Esophagus (tissue), 2 donors: ENCODE measurements around the gene HSF4. TPM values are rescaled to one million over a fixed set of nuclear protein-coding genes. Genes with fewer than 3 reads are reported as not detected.

Source experiments
- H3K27ac ChIP-seq, 2 donors: one replicate each; pipeline ENCODE4 v1.5.1; 2013; ENCODE audit warnings: low read depth in 2 of 2, mild to moderate bottlenecking in 2 of 2, inconsistent platforms in 1 of 2, low read length in 1 of 2, moderate library complexity in 1 of 2
- H3K27me3 ChIP-seq, 2 donors: one replicate each; pipeline ENCODE4 v1.6.1; 2013; ENCODE audit warnings: low read length in 2 of 2, control low read depth in 1 of 2, mild to moderate bottlenecking in 1 of 2; ENCODE audit not compliant: insufficient read depth in 2 of 2, control insufficient read depth in 1 of 2
- H3K36me3 ChIP-seq, 2 donors: one replicate each; pipeline ENCODE4 v1.6.1; 2013; ENCODE audit warnings: low read length in 1 of 2; ENCODE audit not compliant: control insufficient read depth in 2 of 2, insufficient read depth in 2 of 2
- H3K4me1 ChIP-seq, 2 donors: one replicate each; pipeline ENCODE4 v1.6.1; 2013; ENCODE audit warnings: low read length in 1 of 2; ENCODE audit not compliant: control insufficient read depth in 2 of 2, insufficient read depth in 2 of 2
- H3K4me3 ChIP-seq, 2 donors: one replicate each; pipeline ENCODE4 v1.5.1; 2013; ENCODE audit warnings: low read length in 2 of 2, mild to moderate bottlenecking in 2 of 2, low read depth in 1 of 2, moderate library complexity in 1 of 2
- H3K9me3 ChIP-seq, 2 donors: one replicate each; pipeline ENCODE4 v1.6.1; 2013; ENCODE audit warnings: mild to moderate bottlenecking in 2 of 2, low read depth in 1 of 2, low read length in 1 of 2, moderate library complexity in 1 of 2; ENCODE audit not compliant: control insufficient read depth in 2 of 2, insufficient read depth in 1 of 2
- WGBS, 2 donors: extraction: QIAGEN DNeasy Blood & Tissue Kit; methylation state at CpG; one replicate each; pipeline ENCODE4 v1.1.7; 2013; 5-methylcytosine and 5-hydroxymethylcytosine counted together
- polyA plus RNA-seq, 2 donors: library from polyadenylated mRNA; stranded (reverse); fragments of 200-250 nt; gene quantifications; one replicate each; pipeline ENCODE4 v1.2.3, GENCODE V29; 2013
- donor health status: healthy with polysubstance abuse.
- donor health status: Bipolar disorder and iron deficiency.

The HSF4 gene
- polyA plus RNA-seq, 2 donors, result 22.9 to 80.4 TPM

DNA sequence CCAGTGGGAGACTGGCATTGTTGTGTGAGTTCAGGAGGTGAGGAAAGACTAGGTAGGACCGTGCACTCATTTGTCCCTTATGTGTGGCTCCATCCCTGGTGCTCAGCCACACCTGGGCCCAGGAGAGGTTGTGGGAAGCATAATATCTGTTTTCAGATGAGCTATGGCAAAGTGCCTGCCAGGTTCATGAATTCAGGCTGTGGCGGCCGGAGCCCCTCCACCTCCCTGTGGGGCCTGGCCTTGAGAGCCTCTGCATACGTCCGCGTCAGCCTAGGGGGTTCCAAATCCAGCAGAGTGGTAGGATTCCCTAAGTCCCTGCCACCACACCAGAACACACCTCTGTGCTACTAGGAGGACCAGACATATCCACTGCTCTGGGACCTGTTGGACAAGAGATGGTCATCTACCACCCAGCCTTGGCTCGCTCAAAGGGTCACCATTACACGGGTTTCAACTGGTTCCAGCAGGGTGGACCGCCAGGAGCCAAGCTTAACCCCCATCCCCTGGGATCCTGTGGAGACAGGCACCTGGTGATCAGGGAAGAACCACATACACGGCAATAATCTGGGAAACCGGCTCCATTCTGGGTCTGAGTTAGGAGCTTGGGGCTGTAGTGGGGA lies 15.8 kb upstream of the HSF4 start:
- Histone ChIP-seq H3K4me1 (peaks cover 0 to 12% of the 10 kb centered on the region in 2 donors), H3K36me3 (peaks cover 3 to 41% of the 10 kb centered on the region in 2 donors), H3K9me3 (no peaks in the 10 kb centered on the region), H3K4me3 (no peak overlapping the region), H3K27me3 (no peaks in the 10 kb centered on the region), H3K27ac (no peak overlapping the region)
- WGBS, 2 donors, result 85 to 92% methylated on average over 11 of the region's 11 CpGs

DNA sequence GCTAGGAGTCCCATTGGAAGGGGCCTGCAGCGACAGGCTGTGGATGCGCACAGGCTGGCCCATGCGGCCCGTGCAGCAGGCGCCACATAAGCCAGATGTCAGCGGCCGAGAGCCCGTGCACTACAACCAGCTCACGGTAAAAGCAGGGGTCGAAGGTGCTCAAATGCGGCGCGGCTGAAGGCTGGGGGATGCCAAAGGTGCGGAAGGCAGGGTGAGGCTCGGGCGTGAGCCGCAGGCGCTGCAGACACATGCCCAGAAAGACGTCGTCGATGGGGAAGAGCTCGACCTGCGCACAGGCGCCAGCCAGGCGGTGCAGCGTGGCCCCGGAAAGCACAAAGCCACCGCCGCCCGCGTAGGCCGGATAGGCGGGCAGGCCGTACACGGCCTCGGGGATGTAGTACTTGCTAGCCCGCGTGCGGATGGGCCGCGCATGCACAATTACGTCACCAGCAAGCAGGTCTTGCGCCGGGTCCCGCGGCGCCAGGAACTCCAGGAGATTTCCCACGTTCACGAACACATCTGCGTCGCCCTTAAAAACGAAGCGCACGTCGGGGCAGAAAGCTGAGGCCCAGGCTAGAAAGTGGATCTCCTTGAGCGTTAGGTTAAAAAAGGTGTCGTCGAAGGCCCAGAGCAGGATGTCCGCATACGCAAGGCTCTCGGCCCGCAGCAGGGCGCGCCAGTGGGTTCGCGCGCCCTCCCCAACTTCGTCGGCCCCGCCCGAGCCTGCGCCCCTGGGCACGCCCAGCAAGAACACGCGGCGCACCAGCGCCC lies 15.1 kb upstream of the HSF4 start:
- Histone ChIP-seq H3K4me1 (peaks cover 0 to 12% of the 10 kb centered on the region in 2 donors), H3K9me3 (no peaks in the 10 kb centered on the region), H3K36me3 (peaks cover 3 to 37% of the 10 kb centered on the region in 2 donors), H3K27ac (no peak overlapping the region), H3K4me3 (no peak overlapping the region), H3K27me3 (no peaks in the 10 kb centered on the region)
- WGBS, 2 donors, result 73 to 74% methylated on average over 77 of the region's 77 CpGs

DNA sequence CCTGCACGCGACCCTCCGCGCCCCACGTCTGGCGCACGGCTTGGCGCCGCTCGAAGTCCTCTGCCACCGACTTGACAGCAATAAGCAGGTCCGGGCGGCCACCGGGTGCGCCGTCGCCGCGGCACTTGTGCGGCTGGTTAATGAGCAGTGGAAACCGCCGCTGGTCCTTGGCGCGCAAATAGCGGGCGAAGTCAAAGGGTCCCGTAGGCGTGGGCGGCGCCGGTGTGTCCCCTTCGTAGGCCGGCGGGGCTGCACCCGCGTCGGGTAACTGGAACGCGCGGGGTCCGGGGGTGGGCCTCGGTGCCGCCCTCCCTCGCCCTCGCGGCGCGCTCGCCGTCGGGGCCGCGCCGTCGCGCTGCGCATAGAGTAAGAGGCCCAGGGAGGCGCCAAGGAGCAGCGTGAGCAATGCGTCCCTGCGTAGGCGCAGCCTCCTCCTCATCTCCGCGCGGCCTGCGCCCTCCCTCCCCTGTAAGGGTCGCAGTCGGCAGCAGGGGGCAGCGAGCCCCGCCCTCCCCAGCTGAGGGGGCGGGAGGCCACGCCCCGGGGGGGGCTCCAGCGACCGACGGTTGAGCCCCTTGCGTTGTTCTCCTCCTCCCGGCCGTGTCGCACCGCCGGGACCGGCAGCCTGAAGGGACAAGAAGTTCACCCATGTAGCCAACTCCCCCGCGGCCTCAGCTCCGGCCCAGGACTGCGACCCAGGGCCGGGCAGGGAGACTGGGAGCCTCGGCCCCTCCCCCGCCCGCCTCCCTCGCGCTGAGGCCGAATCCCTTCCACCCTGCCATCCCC lies 14.3 kb upstream of the HSF4 start:
- Histone ChIP-seq H3K4me1 (peaks cover 0 to 16% of the 10 kb centered on the region in 2 donors), H3K9me3 (no peaks in the 10 kb centered on the region), H3K27ac (peak overlapping the region; percentile 67 to 76), H3K4me3 (peak overlapping the region; percentile 55 to 64), H3K36me3 (peaks cover 3 to 30% of the 10 kb centered on the region in 2 donors), H3K27me3 (no peaks in the 10 kb centered on the region)
- 9 to 12% methylated on average over 58 to 94 of the region's 94 CpGs for WGBS, 2 donors

DNA sequence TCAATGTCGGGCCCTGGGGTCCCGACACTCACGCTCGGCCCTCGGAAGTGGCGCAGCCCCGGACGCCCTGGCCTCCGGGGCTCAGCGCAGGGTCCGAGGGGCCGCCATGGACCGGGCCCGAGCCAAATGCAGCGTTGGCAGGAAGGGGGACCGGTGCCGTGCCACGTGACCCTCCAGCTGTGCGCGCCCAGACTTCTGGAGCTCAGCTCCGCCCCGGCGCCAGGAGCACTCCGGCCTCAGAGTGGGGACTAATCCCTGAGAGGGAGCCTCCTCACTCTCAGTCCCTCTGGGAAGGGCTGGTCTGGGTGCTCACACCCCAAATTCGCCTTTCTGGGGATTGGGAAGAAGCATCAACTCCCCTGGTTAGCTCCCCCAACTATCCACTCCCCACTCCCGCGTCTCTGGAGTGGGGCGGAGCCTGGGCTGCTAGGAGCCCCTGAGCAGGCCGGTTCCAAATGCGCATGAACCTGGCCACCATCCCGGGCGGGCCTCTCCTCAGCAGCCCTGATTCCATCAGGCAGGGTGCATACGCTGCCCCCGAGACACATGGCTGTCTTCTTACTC lies 13.6 kb upstream of the HSF4 start, which contains the start of gene B3GNT9:
B3GNT9 (minus strand) TSS at position 166 of the 564 bp plus-strand sequence. CDS start 513 bp downstream, outside the sequence.
- Histone ChIP-seq H3K36me3 (peaks cover under 1 to 25% of the 10 kb centered on the region in 2 donors), H3K27me3 (no peaks in the 10 kb centered on the region), H3K4me1 (peaks cover 0 to 20% of the 10 kb centered on the region in 2 donors), H3K27ac (peak within 1 kb of the TSS; percentile 67 to 76), H3K4me3 (peak within 1 kb of the TSS; percentile 55 to 64), H3K9me3 (no peaks in the 10 kb centered on the region)
- WGBS, 2 donors, result 1% methylated on average over 34 of the region's 34 CpGs

DNA sequence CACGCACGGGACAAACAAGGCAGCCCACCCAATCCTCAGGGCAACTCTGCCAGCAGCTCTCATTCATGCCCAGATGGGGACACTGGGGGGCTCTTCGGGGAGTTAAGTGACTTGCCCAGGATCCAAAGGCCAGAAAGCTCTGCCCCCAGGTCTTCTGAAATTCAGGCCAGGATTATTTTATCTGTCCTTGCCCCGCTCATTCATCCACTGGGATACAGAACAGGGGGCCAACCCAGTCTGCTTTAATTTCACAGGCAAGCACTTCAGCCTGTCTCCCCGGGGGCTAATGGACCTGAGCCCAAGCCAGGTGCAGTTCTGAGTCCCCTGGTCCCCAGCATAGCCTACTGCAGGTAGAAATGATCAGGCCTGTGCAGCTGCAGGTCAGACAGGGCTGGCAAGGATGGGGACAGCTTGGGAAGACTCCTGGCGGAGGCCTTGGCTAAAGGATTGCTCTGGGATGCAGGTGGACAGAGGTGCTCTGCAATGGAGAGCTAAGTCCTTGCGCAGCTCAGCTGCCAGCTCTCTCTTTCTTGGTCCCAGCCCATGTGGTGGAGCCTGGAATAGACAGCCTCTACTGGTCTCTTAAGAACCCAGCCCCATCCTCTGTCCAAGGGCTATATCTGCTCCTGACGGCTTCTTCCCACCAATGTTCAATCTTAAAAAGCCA lies 13.0 kb upstream of the HSF4 start:
- H3K27ac ChIP-seq, result peak overlapping the region in 1 of 2 donors; percentile 76
- H3K27me3 ChIP-seq, result no peaks in the 10 kb centered on the region
- H3K9me3 ChIP-seq, result no peaks in the 10 kb centered on the region
- 46 to 57% methylated on average over 8 of the region's 8 CpGs for WGBS, 2 donors
- H3K4me1 ChIP-seq, result peaks cover 0 to 21% of the 10 kb centered on the region in 2 donors
- peak overlapping the region in 1 of 2 donors; percentile 55 for H3K4me3 ChIP-seq
- H3K36me3 ChIP-seq, result peaks cover 0 to 20% of the 10 kb centered on the region in 2 donors

DNA sequence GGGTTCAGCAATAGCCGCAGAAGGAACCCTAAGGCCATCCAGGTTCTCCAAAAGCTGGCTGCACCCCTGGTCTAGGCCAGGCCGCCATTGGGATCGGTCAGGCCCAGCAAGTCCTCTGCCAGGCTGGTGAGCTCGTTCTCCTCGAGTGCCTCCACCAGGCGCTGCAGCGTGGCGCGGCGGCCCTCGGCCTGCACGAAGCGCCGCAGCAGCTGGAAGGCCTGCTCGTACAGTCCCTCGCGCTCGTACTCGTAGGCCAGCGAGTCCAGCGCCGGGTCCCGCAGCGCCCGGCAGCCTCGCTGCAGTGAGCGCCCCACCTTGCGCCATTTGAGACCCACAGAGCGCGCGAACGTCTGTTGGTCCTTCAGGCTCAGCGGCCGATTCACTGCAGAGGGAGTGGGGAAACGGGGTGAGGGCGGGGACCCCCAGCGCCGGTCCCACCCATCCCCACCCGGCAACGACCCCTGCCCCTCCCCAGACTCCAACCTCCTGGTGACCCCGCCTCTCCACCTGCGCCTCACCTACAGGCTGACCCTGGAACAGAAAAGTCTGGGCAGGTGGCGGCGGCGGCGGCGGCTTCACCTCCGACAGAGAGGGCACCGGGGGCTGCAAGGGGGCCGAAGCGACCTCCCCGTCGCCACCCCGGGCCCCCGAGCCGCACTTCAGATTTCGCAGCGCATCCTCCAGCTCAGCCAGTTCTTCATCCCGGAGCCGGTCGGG lies 9.8 kb upstream of the HSF4 start:
- no peaks in the 10 kb centered on the region for H3K27me3 ChIP-seq
- H3K4me3 ChIP-seq, result no peak overlapping the region
- no peak overlapping the region for H3K27ac ChIP-seq
- H3K9me3 ChIP-seq, result no peaks in the 10 kb centered on the region
- no peaks in the 10 kb centered on the region for H3K36me3 ChIP-seq
- WGBS, 2 donors, result 43% methylated on average over 60 to 61 of the region's 61 CpGs
- H3K4me1 ChIP-seq, result peaks cover 0 to 22% of the 10 kb centered on the region in 2 donors

DNA sequence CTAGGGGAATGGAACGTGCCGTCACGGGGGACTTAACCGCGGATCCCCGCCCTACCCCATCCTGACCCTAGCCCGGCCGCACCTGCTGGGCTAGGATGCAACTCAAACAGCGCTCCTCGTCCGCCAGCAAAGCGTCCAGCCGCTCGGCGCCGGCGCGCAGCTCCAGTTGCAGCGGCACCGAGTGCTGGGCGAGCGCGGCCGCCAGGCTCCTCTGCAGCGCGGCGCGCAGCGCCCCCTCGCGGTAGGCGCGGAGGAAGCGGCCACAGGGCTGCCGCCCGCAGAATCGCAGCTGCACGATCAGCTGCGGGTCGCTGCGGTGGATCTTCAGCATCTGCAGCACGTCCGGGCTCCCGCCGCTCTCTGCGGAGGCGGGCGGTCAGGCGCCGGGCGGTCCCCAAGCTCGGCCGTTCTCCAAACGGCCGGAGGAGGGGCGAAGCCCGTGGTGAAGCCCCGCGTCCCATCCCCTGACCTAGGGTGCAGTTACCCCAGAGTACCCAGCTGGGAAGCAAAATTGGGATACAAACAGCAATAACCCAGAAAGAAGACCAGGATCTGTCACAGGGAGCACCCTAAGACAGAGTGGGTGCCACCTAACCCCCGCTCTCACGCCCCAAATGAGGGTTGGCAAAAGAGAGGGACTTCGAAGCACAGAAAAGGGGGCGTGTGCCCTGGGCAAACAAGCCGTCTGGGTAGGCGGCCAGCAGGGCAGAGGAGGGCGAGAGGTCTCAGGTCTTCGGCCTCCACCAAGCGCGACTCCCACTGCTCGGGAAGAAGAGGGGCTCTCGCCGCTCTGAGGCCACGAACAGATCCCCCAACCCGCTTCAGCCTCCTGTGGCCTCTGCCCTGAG lies 9.0 kb upstream of the HSF4 start:
- peaks cover 0 to 19% of the 10 kb centered on the region in 2 donors for H3K4me1 ChIP-seq

More for the DNA sequence above, 9.0 kb upstream of the HSF4 start:
- Histone ChIP-seq H3K27ac (peak overlapping the region in 1 of 2 donors; percentile 6), H3K27me3 (no peaks in the 10 kb centered on the region), H3K36me3 (no peaks in the 10 kb centered on the region), H3K4me3 (no peak overlapping the region), H3K9me3 (no peaks in the 10 kb centered on the region)
- 12 to 13% methylated on average over 69 to 74 of the region's 74 CpGs for WGBS, 2 donors
